ENCODE measurements around the gene ZNF236. TPM values are rescaled to one million over a fixed set of nuclear protein-coding genes. Genes with fewer than 3 reads are reported as not detected.

Gene ZNF236
- total RNA-seq, 4 donors from 2014 or later: 21.0 to 36.3 (median 31.8) TPM

- Histone ChIP-seq H3K4me3 (peak overlapping the region in 2 of 4 donors; percentile 73 to 97), H3K36me3 (no peaks in the 10 kb centered on the region), H3K27ac (peak overlapping the region in 3 of 4 donors; percentile 85 to 99 (median 91)), H3K4me1 (peaks cover 0 to 54% (median 9%) of the 10 kb centered on the region in 4 donors), H3K9me3 (no peaks in the 10 kb centered on the region), H3K27me3 (no peaks in the 10 kb centered on the region)
- 73 to 78% methylated on average over 12 of the region's 12 CpGs for WGBS, 2 donors
- DNase-seq (ENCODE audit: low spot score in 2 of 2): no peak
- TF ChIP-seq POLR2A (IDR thresholded peaks at IDR 0.05) (no peak), CTCF (IDR thresholded peaks at IDR 0.05) (no peak), EP300 (IDR thresholded peaks at IDR 0.05) (no peak)
Measured at GRCh38 chr18:76824145-76824676, 1.9 kb downstream of the ZNF236 start.

DNA sequence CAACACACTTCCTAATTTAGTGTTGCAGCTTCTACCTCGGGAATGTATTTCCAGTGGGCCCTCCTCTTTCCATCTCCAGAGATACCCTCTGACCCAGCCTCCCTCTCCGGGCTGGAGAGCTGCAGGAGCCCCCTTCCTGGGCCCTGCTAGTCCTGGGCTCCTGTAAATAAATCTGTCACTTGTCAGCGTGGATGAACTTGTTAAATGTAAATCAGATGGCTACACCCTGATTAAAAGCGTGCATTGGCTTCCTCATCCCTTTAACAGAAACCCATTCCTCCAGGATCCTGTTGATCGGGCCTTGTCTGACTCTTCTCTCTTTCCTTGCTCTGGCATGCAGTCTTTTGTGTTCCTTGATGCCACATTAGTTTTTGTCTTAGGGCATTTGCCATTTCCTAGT, 2.4 kb downstream of the ZNF236 start:
- Histone ChIP-seq H3K27ac (peak overlapping the region in 3 of 4 donors; percentile 26 to 99 (median 91)), H3K36me3 (no peaks in the 10 kb centered on the region), H3K9me3 (no peaks in the 10 kb centered on the region), H3K4me1 (peaks cover 0 to 50% (median 9%) of the 10 kb centered on the region in 4 donors), H3K4me3 (no peak overlapping the region), H3K27me3 (no peaks in the 10 kb centered on the region)
- TF ChIP-seq CTCF (IDR thresholded peaks at IDR 0.05) (no peak), EP300 (IDR thresholded peaks at IDR 0.05) (no peak), POLR2A (IDR thresholded peaks at IDR 0.05) (no peak)
- WGBS, 2 donors: 62 to 72% methylated on average over 5 of the region's 5 CpGs
- no peak for DNase-seq (ENCODE audit: low spot score in 2 of 2)

DNA sequence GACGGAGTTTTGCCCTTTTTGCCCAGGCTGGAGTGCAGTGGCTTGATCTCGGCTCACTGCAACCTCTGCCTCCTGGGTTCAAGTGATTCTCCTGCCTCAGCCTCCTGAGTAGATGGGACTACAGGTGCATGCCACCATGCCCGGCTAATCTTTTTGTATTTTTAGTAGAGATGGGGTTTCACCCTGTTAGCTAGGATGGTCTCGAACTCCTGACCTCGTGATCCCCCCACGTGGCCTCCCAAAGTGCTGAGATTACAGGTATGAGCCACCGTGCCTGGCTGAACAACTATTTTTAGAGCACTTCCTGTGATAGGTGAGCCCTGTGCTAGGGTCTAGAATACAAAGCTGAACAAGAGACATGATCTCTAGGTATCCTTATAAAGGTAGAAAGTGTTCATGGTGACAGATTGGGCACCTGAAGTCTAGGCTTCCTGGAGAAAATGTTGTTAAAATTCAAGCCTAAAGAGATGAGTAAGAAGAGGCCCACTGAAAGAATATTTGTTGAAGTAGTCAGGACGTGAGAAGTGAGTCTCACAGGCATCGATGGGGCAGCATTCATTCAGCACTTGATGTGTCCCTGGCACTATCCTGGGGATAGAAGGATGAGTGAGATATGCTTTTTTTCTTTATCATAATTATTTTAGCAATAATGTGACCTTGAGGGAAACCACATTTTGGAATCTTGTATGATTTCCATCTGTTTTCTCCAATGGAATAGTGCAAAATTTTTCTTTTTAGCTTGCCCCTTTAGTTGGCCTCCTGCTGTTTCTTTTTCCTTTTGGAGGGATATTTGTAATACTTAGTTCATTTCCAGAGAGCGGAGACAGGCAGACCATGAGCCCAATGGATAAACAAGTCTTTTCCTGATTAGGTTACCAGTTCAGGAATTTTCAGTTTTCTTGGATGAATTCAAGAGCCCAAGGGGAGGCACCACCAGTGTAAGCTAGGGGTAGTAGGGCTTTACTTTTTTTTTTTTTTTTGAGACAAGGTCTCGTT, 5.1 kb downstream of the ZNF236 start:
- peaks cover 0 to 3% (median 0%) of the 10 kb centered on the region in 4 donors for H3K9me3 ChIP-seq
- H3K4me1 ChIP-seq: peaks cover 0 to 36% (median 5%) of the 10 kb centered on the region in 4 donors
- 75 to 78% methylated on average over 11 of the region's 11 CpGs for WGBS, 2 donors
- TF ChIP-seq EP300 (IDR thresholded peaks at IDR 0.05) (no peak), POLR2A (IDR thresholded peaks at IDR 0.05) (no peak), CTCF (IDR thresholded peaks at IDR 0.05) (no peak)
- H3K27me3 ChIP-seq: no peaks in the 10 kb centered on the region
- peaks cover 0 to 3% (median 0%) of the 10 kb centered on the region in 3 donors for H3K36me3 ChIP-seq
- no peak for DNase-seq (ENCODE audit: low spot score in 2 of 2)
- peak overlapping the region in 3 of 4 donors; percentile 7 to 48 (median 33) for H3K27ac ChIP-seq
- H3K4me3 ChIP-seq: no peak overlapping the region

GRCh38 chr18:76834379-76834778, 12.0 kb downstream of the ZNF236 start:
- DNase-seq (ENCODE audit: low spot score in 2 of 2): no peak
- WGBS, 2 donors: 94% methylated on average over 6 of the region's 6 CpGs
- Histone ChIP-seq H3K27me3 (no peaks in the 10 kb centered on the region), H3K9me3 (peaks cover 0 to 3% (median 0%) of the 10 kb centered on the region in 4 donors), H3K27ac (no peak overlapping the region), H3K4me1 (peaks cover 0 to 26% (median 2%) of the 10 kb centered on the region in 4 donors), H3K36me3 (peaks cover 0 to 3% (median 0%) of the 10 kb centered on the region in 3 donors), H3K4me3 (no peak overlapping the region)
- TF ChIP-seq CTCF (IDR thresholded peaks at IDR 0.05): no peak

- peaks cover 0 to 3% (median 0%) of the 10 kb centered on the region in 3 donors for H3K36me3 ChIP-seq
- H3K27ac ChIP-seq: no peak overlapping the region
- TF ChIP-seq EP300 (IDR thresholded peaks at IDR 0.05) (no peak), POLR2A (IDR thresholded peaks at IDR 0.05) (no peak), CTCF (IDR thresholded peaks at IDR 0.05) (no peak)
- DNase-seq (ENCODE audit: low spot score in 2 of 2): no peak
- H3K4me3 ChIP-seq: no peak overlapping the region
- peaks cover 0 to 3% (median 0%) of the 10 kb centered on the region in 4 donors for H3K9me3 ChIP-seq
- no peaks in the 10 kb centered on the region for H3K27me3 ChIP-seq
- H3K4me1 ChIP-seq: peaks cover 0 to 27% (median 4%) of the 10 kb centered on the region in 4 donors
Measured at GRCh38 chr18:76835380-76835779, 13.0 kb downstream of the ZNF236 start.

Data from tibial nerve (tissue), 4 donors.